VCaP (cell line): ENCODE results near the gene GPR82.

Experiments
- H3K27ac ChIP-seq: fragments of 450-650 bp; 2 replicates; pipeline ENCODE4 v1.5.1; 2017
- TF ChIP-seq, protein P1 (sequence below): fragments of 450-650 bp; conservative IDR thresholded peaks from 2 replicates; pipeline ENCODE4 v1.5.1; 2017; ENCODE audit warnings: mild to moderate bottlenecking, moderate library complexity

The GPR82 gene

DNA sequence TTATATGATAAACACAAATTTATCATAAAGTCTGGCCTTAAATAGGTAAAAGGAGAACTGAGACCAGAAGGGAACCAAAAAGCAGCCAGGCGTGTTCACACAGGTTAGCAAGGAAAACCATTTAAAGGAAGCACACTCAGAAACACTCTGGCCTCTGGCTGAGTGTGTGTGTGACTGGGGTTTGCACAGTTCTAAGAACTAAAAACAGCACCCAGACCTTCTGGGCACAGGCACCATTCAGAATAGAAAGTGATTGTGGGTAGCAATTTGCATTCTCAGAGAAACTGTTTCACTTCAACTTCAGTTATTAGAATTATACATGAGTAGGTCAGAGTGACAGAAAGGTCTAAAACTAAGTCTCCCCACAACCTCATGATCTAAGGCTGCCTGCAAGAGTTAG lies 10.0 kb downstream of the GPR82 start:
- TF ChIP-seq, protein P1, sequence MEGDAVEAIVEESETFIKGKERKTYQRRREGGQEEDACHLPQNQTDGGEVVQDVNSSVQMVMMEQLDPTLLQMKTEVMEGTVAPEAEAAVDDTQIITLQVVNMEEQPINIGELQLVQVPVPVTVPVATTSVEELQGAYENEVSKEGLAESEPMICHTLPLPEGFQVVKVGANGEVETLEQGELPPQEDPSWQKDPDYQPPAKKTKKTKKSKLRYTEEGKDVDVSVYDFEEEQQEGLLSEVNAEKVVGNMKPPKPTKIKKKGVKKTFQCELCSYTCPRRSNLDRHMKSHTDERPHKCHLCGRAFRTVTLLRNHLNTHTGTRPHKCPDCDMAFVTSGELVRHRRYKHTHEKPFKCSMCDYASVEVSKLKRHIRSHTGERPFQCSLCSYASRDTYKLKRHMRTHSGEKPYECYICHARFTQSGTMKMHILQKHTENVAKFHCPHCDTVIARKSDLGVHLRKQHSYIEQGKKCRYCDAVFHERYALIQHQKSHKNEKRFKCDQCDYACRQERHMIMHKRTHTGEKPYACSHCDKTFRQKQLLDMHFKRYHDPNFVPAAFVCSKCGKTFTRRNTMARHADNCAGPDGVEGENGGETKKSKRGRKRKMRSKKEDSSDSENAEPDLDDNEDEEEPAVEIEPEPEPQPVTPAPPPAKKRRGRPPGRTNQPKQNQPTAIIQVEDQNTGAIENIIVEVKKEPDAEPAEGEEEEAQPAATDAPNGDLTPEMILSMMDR: no peak
- H3K27ac ChIP-seq: no peak overlapping the region

DNA sequence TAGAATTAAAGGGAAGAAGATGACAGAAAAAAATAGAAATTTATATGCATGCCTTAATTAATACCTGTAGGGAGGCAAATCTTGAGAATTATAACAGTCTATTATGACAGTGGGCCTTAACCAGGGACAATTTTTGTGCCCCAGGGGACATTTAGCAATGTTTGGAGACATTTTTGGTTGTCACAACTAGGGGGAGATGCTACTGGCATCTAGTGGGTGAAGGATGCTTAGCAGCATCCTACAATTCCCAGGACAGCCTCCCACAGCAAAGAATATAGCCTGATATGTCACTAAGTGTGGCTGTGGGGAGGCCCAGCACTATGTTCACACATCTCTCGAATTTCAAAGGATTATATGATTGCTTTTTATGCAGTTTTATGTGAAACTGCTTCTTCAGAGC lies 10.5 kb downstream of the GPR82 start:
- TF ChIP-seq, protein P1: peak; percentile 76
- no peak overlapping the region for H3K27ac ChIP-seq

DNA sequence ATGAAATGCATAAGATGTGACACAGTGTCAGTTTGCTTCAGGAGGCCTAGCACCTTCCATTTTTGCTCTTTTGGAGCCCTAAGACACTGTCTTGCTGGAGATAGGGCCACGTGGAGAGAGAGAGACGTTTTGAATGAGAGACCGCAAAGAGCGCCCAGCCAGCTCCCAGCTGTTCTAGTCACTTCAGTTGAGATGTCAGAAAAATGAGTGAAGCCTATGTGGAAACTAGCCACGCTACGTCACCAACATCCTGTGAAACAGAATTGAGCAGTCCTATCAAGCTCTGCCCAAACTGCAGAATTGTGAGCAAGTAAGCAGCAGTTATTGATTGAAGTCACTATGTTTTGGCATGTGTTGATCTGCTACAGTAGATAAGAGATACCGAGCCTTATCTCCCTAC lies 13.1 kb downstream of the GPR82 start:
- no peak overlapping the region for H3K27ac ChIP-seq
- TF ChIP-seq, protein P1: no peak

DNA sequence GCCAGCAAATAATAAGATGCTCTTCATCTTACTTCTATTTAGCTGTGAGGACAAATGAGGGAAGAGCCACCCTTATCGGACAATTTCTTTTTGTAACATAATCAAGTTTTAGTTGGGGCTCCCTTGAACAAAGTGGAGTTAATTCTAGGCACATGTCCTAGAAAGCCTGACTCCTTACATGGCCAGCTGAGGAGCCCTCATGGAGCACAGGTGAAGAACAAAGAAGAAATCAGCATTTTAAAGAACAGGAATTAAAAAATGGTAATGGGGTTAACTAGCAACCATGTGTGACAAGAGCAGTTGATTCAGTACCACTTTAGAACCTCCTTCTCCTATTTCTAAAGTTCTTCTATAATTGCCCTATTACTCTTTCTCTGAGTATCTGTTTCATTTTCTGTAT lies 15.9 kb downstream of the GPR82 start:
- H3K27ac ChIP-seq: no peak overlapping the region
- TF ChIP-seq, protein P1: no peak

DNA sequence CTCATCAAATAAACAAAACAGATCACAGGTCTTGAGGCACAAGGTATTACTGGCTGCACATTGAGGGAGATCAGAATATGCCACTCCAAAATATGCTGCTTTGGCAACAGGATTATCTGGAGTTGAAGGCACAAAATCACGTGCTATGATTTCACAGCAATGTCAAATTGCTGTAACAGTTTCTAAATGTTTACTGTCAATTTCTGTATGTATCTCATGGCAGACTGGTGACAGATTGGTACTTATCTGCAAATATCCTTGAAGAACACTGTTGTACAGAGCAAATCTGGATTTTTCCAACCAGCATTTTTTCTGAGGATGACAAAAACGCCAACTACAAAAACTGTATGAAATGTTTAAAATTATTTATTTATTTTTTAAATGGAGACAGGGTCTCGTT lies 26.7 kb downstream of the GPR82 start:
- TF ChIP-seq, protein P1: no peak
- H3K27ac ChIP-seq: no peak overlapping the region

DNA sequence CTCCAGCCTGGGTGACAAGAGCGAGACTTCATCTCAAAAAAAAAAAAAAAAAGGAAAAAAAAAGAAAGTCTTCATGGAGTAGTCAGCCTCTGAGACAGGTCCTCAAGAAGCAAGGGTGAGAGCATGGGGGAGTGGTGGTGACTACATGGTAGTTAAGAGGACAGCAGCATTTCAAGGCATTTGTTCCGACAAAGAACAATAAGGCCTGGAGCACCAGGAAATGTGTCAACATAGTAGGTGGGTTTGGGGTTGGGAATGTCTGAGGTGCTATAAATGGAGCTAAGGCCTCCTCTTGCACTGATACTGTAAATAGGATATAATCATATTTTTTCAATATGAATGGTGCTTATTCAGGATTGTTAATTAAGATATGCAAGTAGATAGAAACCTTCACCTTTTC lies 34.4 kb downstream of the GPR82 start:
- TF ChIP-seq, protein P1: no peak
- no peak overlapping the region for H3K27ac ChIP-seq

DNA sequence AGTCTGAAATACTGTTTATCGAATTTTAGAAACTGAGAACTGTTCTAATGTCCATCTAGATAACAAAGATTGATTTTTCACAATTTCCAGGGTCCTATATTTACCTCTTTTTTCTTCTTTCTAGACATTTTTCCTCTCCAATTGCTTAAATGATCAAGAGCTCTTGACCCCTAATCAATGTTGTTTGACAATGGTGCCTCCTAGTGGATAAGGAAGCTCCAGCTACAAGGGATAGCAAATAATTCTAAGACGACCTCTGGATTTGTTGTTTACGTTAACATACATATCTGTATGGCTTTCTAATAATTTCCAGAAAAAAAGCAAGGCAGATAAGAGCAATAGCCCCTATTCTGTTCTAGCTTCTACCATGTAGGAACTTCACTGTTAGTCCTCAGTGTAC lies 35.8 kb downstream of the GPR82 start:
- TF ChIP-seq, protein P1: peak; percentile 51; the same call in 1 of the 2 replicates
- H3K27ac ChIP-seq: no peak overlapping the region

DNA sequence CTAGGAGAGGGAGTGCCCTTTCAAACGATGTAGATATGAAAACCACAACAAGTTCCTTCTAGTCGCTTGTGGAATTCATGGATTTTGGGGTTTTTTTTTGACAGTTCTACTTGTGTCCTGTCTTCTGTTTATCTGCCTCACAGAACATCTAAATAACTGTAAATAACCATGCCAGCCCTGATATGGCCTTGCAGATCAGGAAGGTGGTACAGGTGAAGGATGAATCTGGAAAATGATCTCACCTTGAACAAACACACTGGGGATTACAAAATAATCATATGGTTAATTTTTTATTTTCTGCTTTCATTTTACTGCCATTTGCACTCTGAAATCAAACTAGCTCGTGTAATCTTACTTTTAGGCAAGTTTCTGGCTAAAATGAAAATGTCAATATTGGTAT lies 37.2 kb downstream of the GPR82 start:
- H3K27ac ChIP-seq: no peak overlapping the region
- TF ChIP-seq, protein P1: no peak
